Osteocyte (in vitro differentiated cells): ENCODE results near the gene OTOG. TPM values are rescaled to one million over a fixed set of nuclear protein-coding genes. Genes with fewer than 3 reads are reported as not detected.

ENCODE experiments used
- DNase-seq: peaks from one replicate; pipeline ENCODE4 v3.0.0; 2021; ENCODE audit warnings: mixed read lengths; ENCODE audit not compliant: unreplicated experiment; ENCODE audit errors: extremely low spot score
- H3K27ac Mint-ChIP-seq: one replicate; pipeline ENCODE4 v1.8.0; 2021; ENCODE audit warnings: mild to moderate bottlenecking, mixed read lengths; ENCODE audit not compliant: unreplicated experiment
- H3K27me3 Mint-ChIP-seq: one replicate; pipeline ENCODE4 v1.8.0; 2021; ENCODE audit warnings: mixed read lengths; ENCODE audit not compliant: unreplicated experiment
- H3K36me3 Mint-ChIP-seq: one replicate; pipeline ENCODE4 v1.8.0; 2021; ENCODE audit warnings: mixed read lengths; ENCODE audit not compliant: unreplicated experiment
- H3K4me1 Mint-ChIP-seq: one replicate; pipeline ENCODE4 v1.8.0; 2021; ENCODE audit warnings: mixed read lengths; ENCODE audit not compliant: unreplicated experiment
- H3K4me3 Mint-ChIP-seq: one replicate; pipeline ENCODE4 v1.8.0; 2021; ENCODE audit warnings: mild to moderate bottlenecking, moderate library complexity, mixed read lengths; ENCODE audit not compliant: unreplicated experiment
- H3K9me3 Mint-ChIP-seq: one replicate; pipeline ENCODE4 v1.8.0; 2021; ENCODE audit warnings: mixed read lengths; ENCODE audit not compliant: unreplicated experiment
- CTCF ChIP-seq: fragments of 200-600 bp; sonication (generic); IDR thresholded peaks from 2 replicates; pipeline ENCODE4 v1.5.0; 2021; ENCODE audit warnings: antibody characterized with exemption, mild to moderate bottlenecking, moderate library complexity
- total RNA-seq: library from RNA; stranded (reverse); gene quantifications from 2 replicates; pipeline ENCODE4 v1.2.1, GENCODE V29; 2021

Gene OTOG
- total RNA-seq, 1 donor from 2014 or later = not detected

GRCh38 chr11:17588166-17588565, 41.1 kb downstream of the OTOG start:
- no peak for DNase-seq
- Mint-ChIP-seq H3K9me3 (no peaks in the 10 kb centered on the region), H3K36me3 (no peaks in the 10 kb centered on the region), H3K27me3 (peaks cover 17% of the 10 kb centered on the region), H3K4me1 (no peaks in the 10 kb centered on the region), H3K27ac (no peak overlapping the region), H3K4me3 (no peak overlapping the region)
- no peak for TF ChIP-seq CTCF

- no peak overlapping the region for H3K27ac Mint-ChIP-seq
- peaks cover 15% of the 10 kb centered on the region for H3K27me3 Mint-ChIP-seq
- DNase-seq = no peak
- no peak for TF ChIP-seq CTCF
- H3K4me3 Mint-ChIP-seq = no peak overlapping the region
- no peaks in the 10 kb centered on the region for H3K9me3 Mint-ChIP-seq
- no peaks in the 10 kb centered on the region for H3K36me3 Mint-ChIP-seq
- no peaks in the 10 kb centered on the region for H3K4me1 Mint-ChIP-seq
These were observed 41.7 kb downstream of the OTOG start for GRCh38 chr11:17588721-17589120.

GRCh38 chr11:17590463-17590862, 43.4 kb downstream of the OTOG start:
- Mint-ChIP-seq H3K9me3 (no peaks in the 10 kb centered on the region), H3K4me3 (no peak overlapping the region), H3K36me3 (no peaks in the 10 kb centered on the region), H3K27me3 (peaks cover 8% of the 10 kb centered on the region), H3K4me1 (no peaks in the 10 kb centered on the region), H3K27ac (no peak overlapping the region)
- TF ChIP-seq CTCF = no peak
- DNase-seq = no peak

GRCh38 chr11:17591293-17591692, 44.2 kb downstream of the OTOG start:
- Mint-ChIP-seq H3K4me1 (no peaks in the 10 kb centered on the region), H3K4me3 (no peak overlapping the region), H3K36me3 (no peaks in the 10 kb centered on the region), H3K27ac (no peak overlapping the region), H3K27me3 (peaks cover 5% of the 10 kb centered on the region), H3K9me3 (no peaks in the 10 kb centered on the region)
- no peak for TF ChIP-seq CTCF
- DNase-seq = no peak

- peak; percentile 74 for DNase-seq
- H3K27me3 Mint-ChIP-seq = no peaks in the 10 kb centered on the region
These were observed 46.6 kb downstream of the OTOG start for GRCh38 chr11:17593466-17594245.

More at GRCh38 chr11:17593466-17594245, 46.6 kb downstream of the OTOG start:
- TF ChIP-seq CTCF = no peak
- Mint-ChIP-seq H3K4me1 (no peaks in the 10 kb centered on the region), H3K36me3 (no peaks in the 10 kb centered on the region), H3K9me3 (no peaks in the 10 kb centered on the region), H3K4me3 (no peak overlapping the region), H3K27ac (no peak overlapping the region)
